Ascending aorta (tissue), 2 donors: Measurements from ENCODE around the gene AATK. TPM values are rescaled to one million over a fixed set of nuclear protein-coding genes. Genes with fewer than 3 reads are reported as not detected.
A peak's percentile ranks its signal among the peaks of the same experiment; 100 is the strongest.

Experiments
- DNase-seq, 2 donors: peaks; one replicate each; pipeline ENCODE4 v3.0.0-alpha.2; 2019; ENCODE audit warnings: low spot score in 2 of 2
- H3K27ac ChIP-seq, 2 donors: fragments of 200-600 bp; sonication (generic); one replicate each; pipeline ENCODE4 v1.5.1; 2016 to 2017; ENCODE audit warnings: mild to moderate bottlenecking in 1 of 2
- H3K27me3 ChIP-seq: fragments of 200-600 bp; sonication (generic); one replicate; pipeline ENCODE4 v1.5.1; 2017
- H3K36me3 ChIP-seq, 2 donors: fragments of 200-600 bp; sonication (generic); one replicate each; pipeline ENCODE4 v1.5.1; 2016
- H3K4me1 ChIP-seq, 2 donors: fragments of 200-600 bp; sonication (generic); one replicate each; pipeline ENCODE4 v1.5.1; 2016 to 2017; ENCODE audit warnings: mild to moderate bottlenecking in 1 of 2
- H3K4me3 ChIP-seq, 2 donors: fragments of 200-600 bp; sonication (generic); one replicate each; pipeline ENCODE4 v1.5.1; 2016 to 2017; ENCODE audit warnings: mild to moderate bottlenecking in 1 of 2
- H3K9me3 ChIP-seq, 2 donors: fragments of 200-600 bp; sonication (generic); one replicate each; pipeline ENCODE4 v1.5.1; 2016
- CTCF ChIP-seq, 3 experiments: fragments of 200-600 bp in 2 of 3; fragments of 450-650 bp in 1 of 3; sonication (generic) in 2 of 3; IDR thresholded peaks; one replicate each; pipeline ENCODE4 v1.5.1; 2016 to 2019; ENCODE audit warnings: antibody characterized with exemption in 3 of 3, mild to moderate bottlenecking in 1 of 3, moderate library complexity in 1 of 3
- intact Hi-C: fragments of 100-400 bp; cut with DNase I; formaldehyde crosslinking; loops from one replicate; pipeline ENCODE4 v1.15.1; 2023
- total RNA-seq: library from RNA; depleted of rRNA; stranded (reverse); fragments of >200 nt; gene quantifications from one replicate; pipeline ENCODE4 v1.1.0, GENCODE V29; 2016

The AATK gene
- total RNA-seq, 1 donor from 2014 or later = 20.6 TPM

DNA sequence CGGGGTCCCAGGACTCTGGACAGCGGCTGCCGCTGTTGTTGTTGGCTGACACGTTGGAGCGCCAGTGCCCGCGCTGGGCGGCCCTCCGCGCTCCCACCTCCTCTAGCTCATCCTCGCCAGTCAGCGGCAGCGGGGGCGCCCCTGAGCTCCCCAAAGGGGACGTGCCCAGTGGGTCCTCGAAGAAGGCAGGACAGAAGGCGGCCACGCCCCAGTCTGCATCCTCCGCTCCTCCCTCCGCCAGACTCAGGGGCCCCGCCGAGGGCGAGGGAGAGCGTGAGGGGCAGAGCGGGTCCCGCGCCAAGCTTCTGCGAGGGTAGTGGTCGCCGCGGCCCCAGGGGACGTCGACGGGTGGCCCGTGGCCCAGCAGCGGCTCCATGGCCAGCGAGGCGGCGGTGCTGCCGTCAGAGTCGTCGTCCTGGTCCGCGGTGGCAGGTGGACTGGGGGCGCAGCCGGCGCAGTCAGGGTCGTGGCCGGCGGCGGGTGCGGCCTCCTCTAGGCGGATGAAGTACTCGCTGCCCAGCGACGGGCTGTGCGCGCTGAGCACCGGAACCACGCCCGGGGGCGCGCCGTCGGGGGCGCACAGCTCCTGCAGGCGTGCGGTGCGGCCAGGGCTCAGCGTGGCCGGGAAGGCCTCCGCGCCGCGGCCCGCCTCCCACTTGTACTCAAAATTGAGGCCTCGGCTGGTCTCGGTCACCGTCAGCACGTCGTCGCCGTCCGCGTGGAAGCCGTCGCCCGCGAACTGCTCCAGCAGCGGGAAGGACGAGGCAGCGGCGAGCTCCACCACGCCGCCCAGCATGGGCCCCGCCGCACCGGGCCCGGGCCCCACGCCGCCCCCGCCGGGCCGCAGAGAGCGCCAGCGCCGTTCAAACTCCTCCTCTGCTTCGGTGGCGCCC is 43.9 kb downstream of the AATK start:
- no peaks in the 10 kb centered on the region for H3K4me1 ChIP-seq
- H3K4me3 ChIP-seq = no peak overlapping the region
- TF ChIP-seq CTCF (IDR thresholded peaks at IDR 0.05) = no peak
- no peaks in the 10 kb centered on the region for H3K36me3 ChIP-seq
- intact Hi-C loops = no loop called here
- DNase-seq = no peak
- H3K27ac ChIP-seq = no peak overlapping the region
- H3K9me3 ChIP-seq = no peaks in the 10 kb centered on the region
- H3K27me3 ChIP-seq = no peaks in the 10 kb centered on the region

- Histone ChIP-seq H3K36me3 (no peaks in the 10 kb centered on the region), H3K4me1 (no peaks in the 10 kb centered on the region), H3K27ac (no peak overlapping the region), H3K4me3 (no peak overlapping the region), H3K9me3 (no peaks in the 10 kb centered on the region), H3K27me3 (no peaks in the 10 kb centered on the region)
- intact Hi-C loops = no loop called here
- no peak for DNase-seq
- TF ChIP-seq CTCF (IDR thresholded peaks at IDR 0.05) = no peak
Observed at GRCh38 chr17:81120695-81121621, 45.1 kb downstream of the AATK start.

DNA sequence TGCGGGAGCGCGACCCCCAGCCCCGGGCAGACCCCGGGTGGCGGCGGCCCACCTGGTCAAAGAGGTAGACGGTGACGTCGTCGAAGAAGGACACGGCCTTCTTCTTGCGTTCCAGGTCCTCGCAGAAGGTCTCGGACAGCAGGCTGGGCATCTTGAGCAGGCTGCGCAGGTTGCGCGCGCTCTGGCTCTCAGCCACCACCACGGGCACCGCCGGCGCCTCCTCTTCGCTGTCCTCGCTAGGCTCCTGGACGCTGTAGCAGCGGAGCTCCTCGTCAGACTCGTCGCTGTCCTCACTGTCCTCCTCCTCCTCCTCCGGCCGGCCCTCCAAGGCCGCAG is 45.9 kb downstream of the AATK start:
- Histone ChIP-seq H3K36me3 (no peaks in the 10 kb centered on the region), H3K27ac (peak overlapping the region in 1 of 2 donors; percentile 4), H3K9me3 (no peaks in the 10 kb centered on the region), H3K27me3 (no peaks in the 10 kb centered on the region), H3K4me1 (no peaks in the 10 kb centered on the region), H3K4me3 (no peak overlapping the region)
- DNase-seq = no peak
- no peak for TF ChIP-seq CTCF (IDR thresholded peaks at IDR 0.05)
- intact Hi-C loops = no loop called here

DNA sequence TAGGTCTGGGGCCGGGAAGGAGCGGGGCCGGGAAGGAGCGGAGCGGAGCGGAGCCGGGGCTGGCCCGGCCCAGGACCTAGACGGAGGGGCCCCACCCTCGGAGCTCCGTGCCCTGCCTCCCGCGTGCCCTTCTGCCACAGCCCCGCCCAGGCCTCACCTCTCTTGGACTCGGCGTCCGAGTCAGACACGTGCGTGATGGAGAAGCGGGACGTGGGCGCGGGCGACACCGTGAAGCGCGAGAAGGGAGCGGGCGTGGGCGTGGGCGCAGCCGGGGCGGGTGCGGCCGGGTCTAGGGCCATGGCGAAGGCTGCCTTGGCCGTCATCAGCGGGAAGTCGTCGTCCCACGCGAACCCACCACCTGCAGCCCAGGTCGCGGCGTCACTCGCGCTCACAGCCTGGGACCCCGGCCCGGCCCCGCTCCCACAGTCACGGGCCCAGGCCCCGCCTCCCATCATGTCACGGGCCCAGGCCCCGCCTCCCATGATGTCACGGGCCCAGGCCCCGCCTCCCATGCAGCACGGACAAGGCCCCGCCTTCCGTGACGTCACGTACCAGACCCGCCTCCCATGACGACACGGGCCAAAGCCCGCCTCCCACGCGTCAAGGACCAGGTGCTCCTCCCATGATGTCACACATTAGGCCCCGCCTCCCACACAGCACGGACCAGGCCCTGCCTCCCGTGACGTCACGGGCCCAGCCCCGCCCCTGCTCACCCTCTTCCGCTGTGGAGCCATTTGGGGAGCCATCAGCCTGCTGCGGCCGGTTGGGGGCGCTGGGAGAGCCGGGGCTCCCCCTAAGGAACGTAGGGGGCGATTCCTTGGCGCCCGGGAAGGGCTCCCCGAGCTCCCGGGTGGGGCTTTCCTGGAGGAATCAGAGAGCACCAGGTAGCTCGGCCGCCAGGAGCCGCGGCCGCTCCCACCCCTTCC is 46.5 kb downstream of the AATK start:
- H3K27me3 ChIP-seq = no peaks in the 10 kb centered on the region
- intact Hi-C loops = no loop called here
- DNase-seq = peak; percentile 37 to 84
- H3K4me3 ChIP-seq = peak overlapping the region in 1 of 2 donors; percentile 41
- H3K36me3 ChIP-seq = no peaks in the 10 kb centered on the region
- TF ChIP-seq CTCF (IDR thresholded peaks at IDR 0.05) = no peak
- H3K9me3 ChIP-seq = no peaks in the 10 kb centered on the region
- H3K4me1 ChIP-seq = no peaks in the 10 kb centered on the region
- H3K27ac ChIP-seq = peak overlapping the region in 1 of 2 donors; percentile 4
